ENCODE measurements around the gene SMIM22. TPM values are rescaled to one million over a fixed set of nuclear protein-coding genes. Genes with fewer than 3 reads are reported as not detected.

SMIM22 gene
- total RNA-seq, result not detected in 2 replicates

GRCh38 chr16:4795181-4795827, at the start of gene SMIM22:
SMIM22 (plus strand) TSS chr16:4795369; CDS start chr16:4795735, 366 bp downstream.

GRCh38 chr16:4766875-4767628, 28.1 kb upstream of the SMIM22 start, which contains the start of gene ZNF500:
ZNF500 (minus strand) TSS chr16:4767162; CDS start chr16:4765978, 1,184 bp downstream.

GRCh38 chr16:4787627-4788482, 7.3 kb upstream of the SMIM22 start, which contains the start of gene SEPTIN12:
SEPTIN12 (minus strand) TSS chr16:4788345; CDS start chr16:4787645, 700 bp downstream.

GRCh38 chr16:4801962-4802658, 6.9 kb downstream of the SMIM22 start, which contains the start of gene ROGDI:
ROGDI (minus strand) TSS chr16:4802633; CDS start chr16:4802571, 62 bp downstream.

Other genes with a start within 250 kb of the SMIM22 start
- gene C16orf96, start 239.0 kb upstream of the SMIM22 start, total RNA-seq, result not detected in 2 replicates
- 12.5 and 14.0 TPM in 2 replicates for gene UBALD1, start 180.5 kb upstream of the SMIM22 start, total RNA-seq
- gene MGRN1, start 170.5 kb upstream of the SMIM22 start, total RNA-seq, result 39.0 and 55.3 TPM in 2 replicates
- 23.6 and 34.0 TPM in 2 replicates for gene NUDT16L1, start 101.8 kb upstream of the SMIM22 start, total RNA-seq
- 9.6 and 12.3 TPM in 2 replicates for gene ANKS3, start 61.1 kb upstream of the SMIM22 start, total RNA-seq
- under 0.01 and 0.08 TPM in 2 replicates for gene DNAAF8, start 60.8 kb upstream of the SMIM22 start, total RNA-seq
- 8.4 and 12.5 TPM in 2 replicates for gene ZNF500, start 28.2 kb upstream of the SMIM22 start, total RNA-seq
- gene SEPTIN12, start 7.0 kb upstream of the SMIM22 start, total RNA-seq, result not detected in 2 replicates
- gene ROGDI, start 7.3 kb downstream of the SMIM22 start, total RNA-seq, result 12.9 and 19.8 TPM in 2 replicates
- 30.6 and 36.9 TPM in 2 replicates for gene GLYR1, start 51.9 kb downstream of the SMIM22 start, total RNA-seq
- gene UBN1, start 52.1 kb downstream of the SMIM22 start, total RNA-seq, result 16.2 and 22.8 TPM in 2 replicates
- gene PPL, start 141.8 kb downstream of the SMIM22 start, total RNA-seq, result 1.3 and 7.2 TPM in 2 replicates
- gene SEC14L5, start 163.0 kb downstream of the SMIM22 start, total RNA-seq, result not detected in 2 replicates
- 12.0 and 25.2 TPM in 2 replicates for gene NAGPA, start 238.6 kb downstream of the SMIM22 start, total RNA-seq